Hematopoietic multipotent progenitor cell treated with erythropoietin and hydrocortisone succinate and interleukin-3 and kit ligand, for 4 days (in vitro differentiated cells): Measurements from ENCODE around the gene SLC44A5.
"Not testable (repeated sequence)": the region's sequence is repeated elsewhere in the genome, so short reads cannot be mapped to it uniquely, and the experiment has no call there.

ENCODE experiments used
- DNase-seq: peaks from one replicate; pipeline ENCODE4 v3.0.0-alpha.2; 2015

SLC44A5 gene

DNA sequence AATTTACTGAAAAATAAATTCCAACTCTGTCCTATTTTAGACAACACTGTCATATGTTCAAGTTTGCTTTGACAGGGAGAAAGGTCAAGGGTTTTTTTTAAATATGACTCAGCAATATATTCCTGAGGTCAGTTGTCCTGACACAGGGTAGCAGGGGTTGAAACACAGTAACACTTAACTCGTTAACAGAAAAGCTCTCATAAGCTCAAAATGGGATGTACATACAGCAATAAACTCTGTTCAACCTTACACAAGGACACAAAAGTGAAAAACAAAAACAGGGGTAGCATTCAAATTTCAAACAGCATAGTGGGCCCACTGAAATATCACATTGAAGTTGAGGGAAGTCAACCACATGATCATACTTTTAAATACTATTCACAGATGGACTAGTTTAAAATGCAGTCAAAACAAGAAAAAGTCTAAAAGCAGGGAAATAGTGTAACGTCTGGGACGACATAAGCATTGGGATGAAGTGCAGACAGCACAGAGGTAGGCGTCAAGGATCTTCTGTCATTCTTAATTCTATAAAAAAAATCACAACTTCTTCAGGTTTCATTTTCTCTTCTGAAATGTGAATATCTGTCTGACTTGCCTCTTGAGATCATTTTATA lies 89.9 kb downstream of the SLC44A5 start:
- DNase-seq: no peak

DNA sequence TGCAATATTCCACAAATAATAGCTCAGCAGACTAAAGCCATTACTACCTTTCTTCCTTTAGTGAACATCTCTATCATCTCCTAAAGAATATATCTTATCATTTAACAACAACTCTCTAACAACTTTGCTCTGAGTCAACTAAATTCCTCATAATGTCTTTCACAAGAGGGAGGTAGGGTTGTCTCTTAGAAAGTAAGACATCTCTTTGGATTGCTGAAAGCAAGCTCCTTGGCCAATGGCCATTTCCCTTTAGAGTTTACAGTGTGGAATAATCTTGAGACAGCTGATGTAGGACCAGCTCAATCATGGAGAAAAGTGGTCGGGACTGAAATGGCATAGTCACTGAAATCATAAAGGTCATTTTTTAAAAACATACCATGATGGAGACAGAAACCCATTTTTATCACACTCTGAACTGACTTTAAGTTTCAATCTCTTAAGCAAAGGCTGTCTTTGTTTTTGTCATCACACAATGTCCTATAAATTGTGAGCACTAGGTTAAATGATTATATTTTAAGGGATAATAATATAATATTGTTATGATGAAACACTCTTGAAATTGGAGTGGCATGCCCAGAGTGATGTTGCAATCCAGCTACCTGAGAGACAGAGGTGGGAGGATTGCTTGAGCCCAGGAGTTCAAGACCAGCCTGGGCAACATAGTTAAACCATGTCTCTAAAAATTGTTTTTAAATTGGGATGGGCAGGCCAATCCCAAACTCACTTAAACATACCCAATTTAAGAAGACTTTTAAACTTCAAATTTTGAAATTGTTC lies 91.1 kb downstream of the SLC44A5 start:
- DNase-seq: no peak

DNA sequence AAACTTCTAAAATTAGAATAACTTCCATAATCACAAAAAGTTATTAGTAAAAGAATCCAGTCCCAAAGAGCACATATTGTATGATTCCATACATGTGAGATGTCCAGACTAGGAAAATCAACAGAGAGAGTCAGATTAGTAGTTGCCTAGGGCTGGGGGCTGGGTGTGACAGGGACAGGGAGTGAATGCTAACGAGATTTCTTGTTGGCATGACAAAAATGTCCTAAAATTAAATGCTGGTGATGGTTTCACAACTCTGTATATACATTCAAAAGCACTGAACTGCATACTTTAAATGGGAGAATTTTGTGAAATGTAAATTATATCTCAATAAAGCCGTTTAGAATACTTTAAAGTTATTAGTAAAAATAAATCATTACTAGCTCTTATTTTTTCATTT lies 92.2 kb downstream of the SLC44A5 start:
- DNase-seq: no peak

DNA sequence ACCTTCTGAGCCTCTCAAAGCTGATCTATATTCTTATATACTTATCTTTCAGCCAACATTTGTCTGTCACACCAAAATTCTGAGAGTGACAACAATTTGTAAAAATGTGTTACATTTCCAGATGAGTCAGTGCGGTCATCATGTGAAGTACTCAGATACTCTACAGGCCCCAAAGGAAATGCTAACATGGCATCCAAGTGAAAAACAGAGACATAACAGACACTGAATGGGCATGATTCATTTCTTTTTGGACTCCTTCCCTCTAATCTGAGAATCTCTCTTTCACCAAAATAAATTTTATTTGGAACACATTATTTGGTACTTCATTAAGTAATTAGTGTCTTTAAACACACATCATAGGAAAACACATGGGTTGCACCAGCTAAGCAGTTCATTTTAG lies 96.6 kb downstream of the SLC44A5 start:
- no peak for DNase-seq

DNA sequence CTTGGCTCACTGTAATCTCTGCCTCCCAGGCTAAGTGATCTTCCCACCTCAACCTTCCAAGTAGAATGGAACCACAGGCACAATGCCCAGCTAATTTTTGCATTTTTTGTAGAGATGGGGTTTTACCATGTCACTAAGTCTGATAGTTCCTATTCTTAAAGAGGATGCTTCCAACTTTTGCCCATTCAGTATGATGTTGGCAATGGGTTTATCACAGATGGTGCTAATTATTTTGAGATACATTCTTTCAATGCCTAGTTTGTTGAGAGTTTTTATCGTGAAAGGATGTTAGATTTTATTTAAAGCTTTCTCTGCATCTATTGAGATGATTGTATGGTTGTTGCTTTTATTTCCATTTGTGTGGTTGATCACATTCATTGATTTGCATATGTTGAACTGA lies 103.9 kb downstream of the SLC44A5 start:
- DNase-seq: no peak

DNA sequence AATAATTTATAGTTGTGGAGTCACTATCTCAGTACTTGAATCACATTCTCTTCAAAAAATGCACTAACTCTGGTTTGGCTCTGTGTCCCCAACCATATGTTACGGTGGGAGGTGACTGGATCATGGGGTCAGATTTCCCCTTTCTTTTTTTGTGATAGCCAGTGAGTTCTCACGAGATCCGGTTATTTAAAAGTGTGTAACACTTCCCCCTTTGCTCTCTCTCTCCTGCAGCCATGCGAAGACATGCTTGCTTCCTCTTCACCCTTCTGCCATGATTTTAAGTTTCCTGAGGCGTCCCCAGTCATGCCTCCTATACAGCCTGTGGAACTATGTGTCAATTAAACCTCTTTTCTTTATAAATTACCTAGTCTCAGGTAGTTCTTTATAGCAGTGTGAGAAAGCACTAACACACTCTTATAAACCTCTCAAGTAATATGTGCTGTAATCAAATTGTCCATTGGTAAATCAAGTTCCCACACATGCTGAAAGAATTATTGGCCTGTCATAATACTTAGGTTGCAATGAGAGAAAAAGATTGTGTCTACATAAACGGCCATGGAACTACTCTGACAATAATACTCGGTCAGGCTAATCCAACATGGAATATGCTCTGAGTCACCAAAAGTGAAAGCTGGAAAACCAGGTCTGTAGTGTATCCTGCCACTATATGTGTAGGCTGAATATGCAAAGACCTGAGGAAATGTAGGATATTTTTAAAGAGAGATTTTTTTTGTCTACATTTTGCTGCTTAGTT lies 107.5 kb downstream of the SLC44A5 start:
- DNase-seq: no peak

DNA sequence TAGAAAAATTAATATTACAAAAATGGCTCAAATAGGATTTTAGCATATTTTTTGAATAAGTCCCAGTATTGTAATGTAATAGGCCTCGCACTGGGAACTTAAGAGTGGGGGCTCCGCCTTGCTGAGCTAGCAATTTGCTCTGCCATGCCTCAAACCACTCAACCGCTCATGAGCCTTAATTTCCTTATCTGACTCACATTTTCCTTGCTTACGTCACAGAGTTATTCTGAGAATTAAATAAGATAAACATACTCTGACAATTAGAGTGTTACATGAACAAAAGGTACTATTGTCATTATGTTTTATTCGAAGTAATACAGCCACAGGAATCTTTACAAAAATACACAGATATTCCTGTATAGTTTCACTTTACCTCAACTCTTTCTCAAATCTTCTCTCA lies 108.1 kb downstream of the SLC44A5 start:
- peak; percentile 0 for DNase-seq

DNA sequence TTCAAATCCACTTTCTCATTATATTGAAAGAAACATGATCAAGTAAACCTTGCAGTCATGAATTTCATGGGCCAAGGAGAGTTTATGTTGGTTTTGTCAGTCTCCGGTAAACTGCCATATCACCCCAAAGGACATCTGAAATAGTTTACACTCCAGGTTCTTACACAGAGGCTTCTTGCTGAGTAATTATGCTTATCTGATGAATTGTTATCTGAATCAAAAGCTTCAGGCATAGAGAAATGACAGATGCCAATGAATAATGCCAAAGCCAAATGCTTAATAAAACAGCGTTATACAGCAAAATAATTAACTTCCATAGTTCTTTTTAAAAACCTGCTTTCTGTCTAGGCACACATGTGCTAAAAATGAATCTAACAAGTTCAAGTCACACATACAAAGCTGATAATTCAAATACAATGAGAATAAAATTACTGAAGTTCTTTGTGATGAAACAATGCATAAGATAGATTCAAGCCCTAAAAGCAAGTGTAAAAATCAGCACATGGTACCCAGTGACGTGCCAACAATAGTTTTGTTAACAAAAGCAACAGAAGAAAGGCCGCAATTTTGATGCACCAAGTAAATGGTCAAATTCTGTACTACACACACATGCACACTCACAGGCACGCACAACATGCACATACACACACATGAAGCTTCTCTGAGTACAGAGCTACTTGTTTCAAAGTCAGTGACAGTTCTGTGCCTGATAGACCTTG lies 109.2 kb downstream of the SLC44A5 start:
- DNase-seq: no peak

DNA sequence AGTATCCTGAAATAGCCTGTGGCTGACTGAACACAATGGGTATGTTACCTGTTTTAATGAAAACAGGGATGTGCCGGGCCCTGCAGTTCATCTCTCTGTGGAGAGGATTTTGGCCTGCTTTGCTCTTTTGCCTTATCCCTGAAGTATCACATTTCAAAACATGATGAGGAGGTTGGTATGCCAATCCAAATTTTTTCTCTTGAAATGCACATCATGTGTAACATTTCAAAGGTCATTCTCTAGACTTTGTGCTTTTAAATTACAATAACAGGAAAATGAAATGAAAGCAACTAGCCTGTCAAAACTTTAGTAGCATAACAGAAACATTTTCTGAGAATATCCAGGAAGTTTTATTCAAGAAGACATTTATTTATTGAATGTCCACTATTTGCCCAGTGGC lies 118.9 kb downstream of the SLC44A5 start:
- DNase-seq: no peak

DNA sequence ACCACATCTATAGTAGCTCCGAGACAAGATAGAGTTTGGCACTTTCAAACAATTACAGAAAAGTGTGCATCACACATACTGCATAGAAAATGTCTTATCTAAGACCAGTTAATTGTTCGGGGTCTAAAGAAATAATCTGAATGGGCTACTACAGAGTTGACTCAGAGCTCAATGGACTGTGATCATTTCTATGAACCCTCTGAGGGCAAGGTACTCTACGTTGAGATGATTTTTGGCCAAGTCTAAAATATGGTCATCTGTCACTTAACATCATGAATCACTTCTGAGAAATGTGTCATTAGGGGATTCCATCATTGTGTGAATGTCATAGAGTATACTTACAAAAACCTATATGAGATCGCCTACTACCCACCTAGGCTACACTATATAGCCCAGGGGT lies 123.5 kb downstream of the SLC44A5 start:
- DNase-seq: no peak

DNA sequence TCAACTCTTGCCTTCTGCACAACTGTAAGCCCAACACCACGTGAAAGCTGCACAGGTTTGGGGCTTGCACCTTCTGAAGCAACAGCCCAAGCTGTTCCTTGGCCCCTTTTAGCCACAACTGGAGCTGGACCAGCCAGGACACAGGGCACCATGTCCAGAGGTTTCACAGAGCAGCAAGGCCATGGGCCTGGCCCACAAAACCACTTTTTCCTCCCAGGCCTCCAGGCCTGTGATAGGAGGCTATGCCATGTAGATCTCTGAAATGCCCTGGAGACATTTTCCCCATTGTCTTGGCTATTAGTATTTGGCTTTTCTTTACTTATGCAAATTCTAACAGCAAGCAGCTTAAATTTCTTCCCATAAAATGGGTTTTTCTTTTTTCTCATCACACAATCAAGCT lies 126.1 kb downstream of the SLC44A5 start:
- no peak for DNase-seq

DNA sequence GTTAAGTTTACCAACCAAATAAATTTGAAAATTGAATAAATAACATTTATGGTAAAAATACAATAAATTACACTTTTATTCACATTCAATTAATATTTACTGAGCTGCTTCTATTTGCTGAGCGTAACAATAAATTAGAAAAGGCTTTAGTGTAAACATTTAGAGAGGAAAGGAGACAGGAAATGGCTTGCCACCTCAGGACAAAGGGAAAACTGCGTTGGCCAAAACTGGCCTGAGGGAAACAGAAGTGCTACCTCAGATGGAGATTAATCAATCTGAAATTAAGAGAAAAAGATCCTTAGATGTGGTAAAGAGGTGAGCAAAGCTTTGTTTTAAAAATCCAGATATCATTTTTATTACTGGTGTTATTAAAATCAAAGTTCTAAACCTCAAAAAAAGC lies 128.0 kb downstream of the SLC44A5 start:
- DNase-seq: no peak

DNA sequence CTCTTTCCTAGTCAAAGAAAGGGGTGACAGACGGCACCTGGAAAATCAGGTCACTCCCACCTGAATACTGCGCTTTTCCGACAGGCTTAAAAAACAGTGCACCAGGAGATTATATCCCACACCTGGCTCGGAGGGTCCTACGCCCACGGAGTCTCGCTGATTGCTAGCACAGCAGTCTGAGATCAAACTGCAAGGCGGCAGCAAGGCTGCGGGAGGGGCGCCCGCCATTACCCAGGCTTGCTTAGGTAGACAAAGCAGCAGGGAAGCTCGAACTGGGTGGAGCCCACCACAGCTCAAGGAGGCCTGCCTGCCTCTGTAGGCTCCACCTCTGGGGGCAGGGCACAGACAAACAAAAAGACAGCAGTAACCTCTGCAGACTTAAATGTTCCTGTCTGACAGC lies 134.4 kb downstream of the SLC44A5 start:
- not testable (repeated sequence) for DNase-seq

DNA sequence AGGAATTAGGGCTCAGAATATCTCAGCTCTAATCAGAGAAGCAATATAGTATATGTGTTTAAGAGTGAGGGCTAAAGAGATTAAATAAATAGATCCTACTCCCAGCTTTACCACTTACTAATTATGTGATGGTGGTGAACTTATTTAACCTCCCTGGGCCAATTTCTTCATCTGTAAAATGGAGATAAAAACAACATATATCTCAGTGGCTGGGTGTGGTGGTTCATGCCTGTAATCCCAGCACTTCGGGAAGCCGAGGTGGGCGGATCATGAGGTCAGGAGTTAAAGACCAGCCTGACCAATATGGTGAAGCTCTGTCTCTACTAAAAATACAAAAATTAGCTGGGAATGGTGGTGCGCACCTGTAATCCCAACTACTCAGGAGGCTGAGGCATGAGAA lies 135.2 kb downstream of the SLC44A5 start:
- no peak for DNase-seq

DNA sequence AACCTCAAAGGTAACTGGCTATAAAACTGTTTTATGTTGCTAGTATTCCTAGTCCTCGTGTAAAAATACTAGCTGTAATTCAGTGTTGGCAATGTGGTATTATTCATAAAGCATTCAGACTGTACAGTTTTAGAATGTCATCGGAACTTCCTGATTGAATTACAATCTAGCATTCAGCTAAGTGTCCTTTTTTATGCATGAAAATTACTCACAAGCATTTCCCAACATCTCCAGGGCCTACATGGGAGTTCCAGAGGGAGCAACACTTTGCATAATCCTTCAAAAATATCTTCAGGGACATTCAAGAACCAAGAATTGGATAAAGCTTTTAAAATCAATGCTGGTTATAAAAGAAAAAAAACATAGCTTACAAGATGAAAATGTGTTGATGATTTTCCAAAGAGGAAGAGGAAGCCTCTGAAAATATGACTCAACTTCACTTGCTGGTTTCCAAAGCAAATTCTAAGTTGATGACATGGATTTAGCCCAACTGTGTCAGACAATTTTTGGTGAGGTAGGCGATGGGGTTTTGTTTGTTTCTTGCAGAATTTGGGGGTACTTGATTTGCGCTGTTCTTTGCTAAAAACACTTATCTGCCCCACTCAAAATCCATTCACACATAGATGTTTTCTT lies 137.8 kb downstream of the SLC44A5 start:
- DNase-seq: no peak

DNA sequence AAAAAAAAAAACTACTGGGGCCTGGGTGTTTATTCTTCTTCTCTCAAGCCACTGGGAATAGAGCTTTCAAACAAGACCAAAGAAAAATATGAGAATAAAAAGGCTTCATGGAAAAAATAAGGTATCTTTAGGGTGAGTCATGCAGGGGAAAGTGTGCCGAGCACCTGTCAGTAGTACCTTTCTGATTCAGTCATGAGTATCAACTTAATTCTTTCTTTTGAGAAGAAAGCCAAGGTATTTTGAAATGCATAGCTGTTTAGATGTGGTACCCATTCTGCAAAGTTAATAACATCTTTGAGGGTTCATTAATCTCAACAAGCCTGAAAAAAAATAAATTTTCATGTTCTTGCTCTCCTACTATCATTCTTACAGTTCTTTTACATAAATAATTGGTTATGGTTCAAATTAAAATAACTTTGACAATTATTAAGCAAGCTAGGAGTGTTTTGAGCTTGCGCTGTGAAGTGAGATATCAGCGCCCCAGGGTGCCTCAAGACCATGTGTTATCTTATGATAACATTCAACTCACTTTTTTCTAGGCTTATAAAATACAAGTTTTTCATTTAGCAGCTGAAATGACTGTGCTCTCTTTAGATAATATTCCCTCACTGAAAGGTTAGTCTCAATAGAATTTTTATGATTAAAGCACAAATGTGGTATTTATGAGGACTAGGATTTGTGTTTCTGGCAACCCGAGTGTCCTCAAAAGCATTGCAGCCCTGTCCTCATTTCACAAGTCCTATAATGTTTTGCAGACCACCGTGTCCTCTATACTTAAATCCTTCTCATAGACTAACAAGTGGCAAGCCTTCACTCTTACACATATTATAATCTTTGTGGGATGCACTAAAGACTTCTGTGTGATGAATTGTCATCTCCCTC lies 138.6 kb downstream of the SLC44A5 start:
- DNase-seq: peak; percentile 66

DNA sequence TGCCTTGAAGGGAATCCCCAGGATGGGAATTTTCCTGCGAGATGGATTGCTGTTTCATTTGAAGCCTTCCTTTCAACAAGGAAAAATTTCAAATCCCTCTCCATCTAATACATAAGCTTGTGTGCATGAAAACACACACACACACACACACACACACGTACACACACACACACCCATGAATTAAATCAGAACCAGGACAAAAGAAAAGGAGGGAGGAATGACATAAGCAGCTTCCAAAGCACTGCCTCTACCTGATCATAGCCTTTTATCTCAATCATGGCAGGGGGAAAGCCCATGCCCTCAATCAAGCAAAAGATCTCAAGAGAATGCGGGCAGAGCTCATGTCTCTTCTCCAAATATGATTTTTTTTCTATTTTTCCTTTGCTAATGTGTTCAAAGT lies 139.7 kb downstream of the SLC44A5 start:
- no peak for DNase-seq

DNA sequence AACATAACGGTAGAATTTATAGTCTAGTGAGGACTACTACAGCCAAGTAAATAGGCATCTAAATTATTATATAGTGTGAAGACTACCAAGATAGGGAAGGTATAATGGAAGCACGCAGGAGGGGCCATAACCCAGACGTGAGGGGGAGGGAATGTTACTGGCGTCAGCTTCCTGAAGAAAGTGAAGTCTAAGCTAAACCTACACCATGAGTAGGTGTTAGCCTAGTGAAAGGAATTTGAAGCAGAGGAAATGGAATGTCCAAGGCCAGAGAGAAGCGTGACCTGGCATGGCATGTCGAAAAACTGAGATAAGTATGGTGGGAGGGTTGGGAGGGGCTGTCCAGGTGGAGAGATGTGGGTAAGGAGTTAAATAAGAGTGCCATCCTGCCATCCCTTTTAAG lies 140.5 kb downstream of the SLC44A5 start:
- no peak for DNase-seq

DNA sequence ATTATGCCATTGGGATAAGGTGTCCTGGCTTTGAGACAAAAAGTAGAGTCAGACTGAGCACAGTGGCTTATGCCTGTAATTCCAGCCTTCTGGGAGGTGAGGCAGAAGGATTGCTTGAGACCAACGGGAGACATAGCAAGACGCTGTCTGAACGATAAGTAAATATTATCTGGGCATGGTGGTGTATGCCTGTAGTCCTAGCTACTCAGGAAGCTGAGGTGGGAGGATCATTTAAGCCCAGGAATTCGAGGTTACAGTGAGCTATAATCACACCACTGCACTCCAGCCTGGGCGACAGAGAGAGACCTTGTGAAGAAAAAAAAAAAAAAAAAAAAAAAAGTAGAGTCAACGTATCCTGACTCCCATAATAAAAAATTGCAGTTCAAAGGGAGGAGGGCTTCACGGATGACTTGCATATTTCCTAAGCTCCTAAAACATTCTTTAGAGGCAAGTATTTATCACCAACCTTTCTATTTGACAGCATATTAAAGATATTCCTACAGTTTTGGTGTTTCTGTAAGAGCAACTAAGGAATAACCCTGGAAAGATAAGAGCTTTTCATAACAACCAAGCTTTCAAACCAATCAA lies 141.2 kb downstream of the SLC44A5 start:
- no peak for DNase-seq

DNA sequence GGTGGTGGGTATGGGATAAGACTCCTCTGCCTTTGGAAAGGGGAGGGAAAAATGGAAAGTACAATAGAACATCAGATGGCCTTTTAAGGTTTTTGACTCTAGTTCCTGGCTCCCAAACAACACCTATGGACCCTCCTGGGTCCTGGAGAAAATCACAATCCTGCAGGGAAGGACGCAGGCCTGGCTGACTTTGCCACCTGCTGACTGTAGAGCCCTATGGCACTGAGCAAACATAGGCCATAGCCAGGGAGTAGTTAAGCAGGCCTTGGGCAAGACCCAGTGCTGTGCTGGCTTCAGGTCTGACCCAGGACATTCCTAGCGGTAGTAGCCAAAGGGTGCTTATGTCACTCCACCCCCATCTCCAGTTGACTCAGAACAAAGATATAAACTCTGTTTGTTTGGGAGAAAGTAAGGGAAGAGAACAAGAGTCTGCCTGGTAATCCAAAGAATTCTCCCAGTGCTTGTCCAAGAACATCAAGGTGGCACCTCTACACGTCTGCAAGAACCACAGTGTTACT lies 149.0 kb downstream of the SLC44A5 start:
- no peak for DNase-seq

DNA sequence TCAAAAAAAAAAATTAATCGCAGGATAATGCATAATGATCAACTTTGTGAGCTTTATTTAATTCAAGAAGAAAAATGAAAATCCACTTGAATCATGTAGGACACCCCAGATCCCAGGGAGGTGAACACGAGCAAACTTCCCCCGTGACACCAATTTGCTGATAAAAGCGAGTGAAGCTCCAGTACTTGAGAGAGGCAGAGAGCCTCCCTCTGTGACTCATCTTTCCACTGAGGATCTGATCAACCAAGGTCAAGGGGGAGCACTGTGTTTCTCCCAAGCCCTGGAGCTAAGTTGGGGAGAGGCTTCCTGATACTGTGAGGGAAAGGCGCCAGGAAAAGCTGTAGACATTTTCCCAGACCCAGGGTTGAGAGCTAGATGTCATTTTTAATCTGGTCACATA lies 160.9 kb downstream of the SLC44A5 start:
- DNase-seq: no peak
